ENCODE data around the gene FADS2.

DNA sequence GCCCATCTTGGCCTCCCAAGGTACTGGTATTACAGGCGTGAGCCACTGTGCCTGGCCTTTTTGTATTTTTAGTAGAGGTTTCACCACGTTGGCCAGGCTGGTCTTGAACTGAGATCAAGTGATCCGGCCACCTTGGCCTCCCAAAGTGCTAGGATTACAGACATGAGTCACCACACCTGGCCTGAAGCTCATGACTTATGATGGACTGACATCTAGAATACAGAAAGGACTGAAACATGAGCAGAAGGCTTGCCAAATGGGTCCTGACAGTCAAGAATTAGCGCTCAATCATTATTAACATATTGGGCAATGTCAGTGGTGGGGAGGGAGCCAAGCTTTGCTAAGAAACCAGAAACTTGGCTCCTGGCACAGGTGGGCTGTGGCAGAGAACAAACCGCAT is 16.3 kb upstream of the FADS2 start:
- TF ChIP-seq, protein P1, sequence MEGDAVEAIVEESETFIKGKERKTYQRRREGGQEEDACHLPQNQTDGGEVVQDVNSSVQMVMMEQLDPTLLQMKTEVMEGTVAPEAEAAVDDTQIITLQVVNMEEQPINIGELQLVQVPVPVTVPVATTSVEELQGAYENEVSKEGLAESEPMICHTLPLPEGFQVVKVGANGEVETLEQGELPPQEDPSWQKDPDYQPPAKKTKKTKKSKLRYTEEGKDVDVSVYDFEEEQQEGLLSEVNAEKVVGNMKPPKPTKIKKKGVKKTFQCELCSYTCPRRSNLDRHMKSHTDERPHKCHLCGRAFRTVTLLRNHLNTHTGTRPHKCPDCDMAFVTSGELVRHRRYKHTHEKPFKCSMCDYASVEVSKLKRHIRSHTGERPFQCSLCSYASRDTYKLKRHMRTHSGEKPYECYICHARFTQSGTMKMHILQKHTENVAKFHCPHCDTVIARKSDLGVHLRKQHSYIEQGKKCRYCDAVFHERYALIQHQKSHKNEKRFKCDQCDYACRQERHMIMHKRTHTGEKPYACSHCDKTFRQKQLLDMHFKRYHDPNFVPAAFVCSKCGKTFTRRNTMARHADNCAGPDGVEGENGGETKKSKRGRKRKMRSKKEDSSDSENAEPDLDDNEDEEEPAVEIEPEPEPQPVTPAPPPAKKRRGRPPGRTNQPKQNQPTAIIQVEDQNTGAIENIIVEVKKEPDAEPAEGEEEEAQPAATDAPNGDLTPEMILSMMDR (conservative IDR thresholded peaks at IDR 0.05; ENCODE audit: low read depth, low read length) = no peak
- no peak for TF ChIP-seq EZH2 (IDR thresholded peaks at IDR 0.05; ENCODE audit: borderline replicate concordance, low read depth, low read length, poor library complexity, severe bottlenecking)

All from A673 (cell line).